ENCODE data around the gene FLOT2.

DNA sequence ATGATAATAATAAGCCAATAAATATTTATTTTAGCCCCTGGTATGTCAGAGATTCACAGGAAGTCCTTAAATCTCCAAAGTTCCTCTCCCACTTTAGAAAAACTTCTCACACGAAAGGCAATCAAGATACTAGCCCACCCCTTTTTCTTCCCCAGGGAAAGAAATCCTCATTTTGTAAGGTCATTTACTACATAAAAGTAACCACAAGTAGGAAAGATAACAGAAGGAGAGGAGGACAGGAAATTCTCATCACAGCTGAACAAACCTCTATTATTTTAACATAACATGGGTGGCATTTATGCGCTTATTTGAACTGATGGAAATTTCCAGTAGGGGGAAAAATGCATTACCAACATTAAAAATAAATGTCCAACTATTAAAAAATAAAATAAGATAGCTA lies 58.3 kb downstream of the FLOT2 start:
- TF ChIP-seq, protein P1, sequence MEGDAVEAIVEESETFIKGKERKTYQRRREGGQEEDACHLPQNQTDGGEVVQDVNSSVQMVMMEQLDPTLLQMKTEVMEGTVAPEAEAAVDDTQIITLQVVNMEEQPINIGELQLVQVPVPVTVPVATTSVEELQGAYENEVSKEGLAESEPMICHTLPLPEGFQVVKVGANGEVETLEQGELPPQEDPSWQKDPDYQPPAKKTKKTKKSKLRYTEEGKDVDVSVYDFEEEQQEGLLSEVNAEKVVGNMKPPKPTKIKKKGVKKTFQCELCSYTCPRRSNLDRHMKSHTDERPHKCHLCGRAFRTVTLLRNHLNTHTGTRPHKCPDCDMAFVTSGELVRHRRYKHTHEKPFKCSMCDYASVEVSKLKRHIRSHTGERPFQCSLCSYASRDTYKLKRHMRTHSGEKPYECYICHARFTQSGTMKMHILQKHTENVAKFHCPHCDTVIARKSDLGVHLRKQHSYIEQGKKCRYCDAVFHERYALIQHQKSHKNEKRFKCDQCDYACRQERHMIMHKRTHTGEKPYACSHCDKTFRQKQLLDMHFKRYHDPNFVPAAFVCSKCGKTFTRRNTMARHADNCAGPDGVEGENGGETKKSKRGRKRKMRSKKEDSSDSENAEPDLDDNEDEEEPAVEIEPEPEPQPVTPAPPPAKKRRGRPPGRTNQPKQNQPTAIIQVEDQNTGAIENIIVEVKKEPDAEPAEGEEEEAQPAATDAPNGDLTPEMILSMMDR (IDR thresholded peaks at IDR 0.05), result no peak
- TF ChIP-seq, protein P2, sequence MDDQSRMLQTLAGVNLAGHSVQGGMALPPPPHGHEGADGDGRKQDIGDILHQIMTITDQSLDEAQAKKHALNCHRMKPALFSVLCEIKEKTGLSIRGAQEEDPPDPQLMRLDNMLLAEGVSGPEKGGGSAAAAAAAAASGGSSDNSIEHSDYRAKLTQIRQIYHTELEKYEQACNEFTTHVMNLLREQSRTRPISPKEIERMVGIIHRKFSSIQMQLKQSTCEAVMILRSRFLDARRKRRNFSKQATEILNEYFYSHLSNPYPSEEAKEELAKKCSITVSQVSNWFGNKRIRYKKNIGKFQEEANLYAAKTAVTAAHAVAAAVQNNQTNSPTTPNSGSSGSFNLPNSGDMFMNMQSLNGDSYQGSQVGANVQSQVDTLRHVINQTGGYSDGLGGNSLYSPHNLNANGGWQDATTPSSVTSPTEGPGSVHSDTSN (IDR thresholded peaks at IDR 0.05), result no peak
- TF ChIP-seq PHF8 (IDR thresholded peaks at IDR 0.05; ENCODE audit: borderline replicate concordance, low read depth) (no peak), POLR2A (IDR thresholded peaks at IDR 0.05; ENCODE audit: low read length) (no peak), CEBPB (IDR thresholded peaks at IDR 0.05) (no peak), ESRRA (IDR thresholded peaks at IDR 0.05; ENCODE audit: borderline replicate concordance, low read length) (no peak), NR3C1 (IDR thresholded peaks at IDR 0.05) (no peak)
- TF ChIP-seq, protein P3, sequence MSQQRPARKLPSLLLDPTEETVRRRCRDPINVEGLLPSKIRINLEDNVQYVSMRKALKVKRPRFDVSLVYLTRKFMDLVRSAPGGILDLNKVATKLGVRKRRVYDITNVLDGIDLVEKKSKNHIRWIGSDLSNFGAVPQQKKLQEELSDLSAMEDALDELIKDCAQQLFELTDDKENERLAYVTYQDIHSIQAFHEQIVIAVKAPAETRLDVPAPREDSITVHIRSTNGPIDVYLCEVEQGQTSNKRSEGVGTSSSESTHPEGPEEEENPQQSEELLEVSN (IDR thresholded peaks at IDR 0.05; ENCODE audit: borderline replicate concordance, low read depth), result no peak

Measured in A549 (cell line).